GM12878 (cell line): ENCODE measurements around the gene ICA1L. TPM values are rescaled to one million over a fixed set of nuclear protein-coding genes. Genes with fewer than 3 reads are reported as not detected.

ENCODE experiments used
- ATAC-seq: fragments of 200-7000 bp; cut with Tn5 transposase; 3 replicates; pipeline ENCODE4 v1.9.1; 2020; ENCODE audit warnings: mild to moderate bottlenecking, moderate library complexity
- BruUV-seq: library from RNA; stranded (reverse); fragments of 400-500 nt; replicated peaks from 2 replicates; lab custom pipeline; 2021; lab: Mats Ljungman, UMichigan
- CTCF ChIA-PET: fragments of 300-600 bp; sonication (Branson Sonifier 250); formaldehyde crosslinking; extraction: SDS; loops from one replicate; lab custom pipeline; 2021; ENCODE audit warnings: inconsistent platforms; lab: Yijun Ruan, JAX
- POLR2A ChIA-PET: fragments of 350-600 bp; formaldehyde crosslinking; extraction: SDS; loops from one replicate; lab custom pipeline; 2021; ENCODE audit warnings: inconsistent platforms; lab: Charles Lee
- RAD21 ChIA-PET: fragments of 300-600 bp; sonication (Branson Sonifier 250); formaldehyde crosslinking; loops from one replicate; lab custom pipeline; 2023; ENCODE audit warnings: antibody characterized with exemption; ENCODE audit not compliant: unreplicated experiment; lab: Charles Lee
- SMC1A ChIA-PET: fragments of 300-600 bp; sonication (Branson Sonifier 250); formaldehyde crosslinking; loops from one replicate; lab custom pipeline; 2023; ENCODE audit not compliant: unreplicated experiment, uncharacterized antibody; lab: Charles Lee
- DNase-seq: peaks from one replicate; pipeline ENCODE4 v3.0.0-alpha.2; 2011; ENCODE audit warnings: low read depth, low spot score
- FAIRE-seq: peaks from 3 replicates; lab custom pipeline; 2011; peaks lifted over from hg19 to GRCh38; lab: Jason Lieb, UNC
- H2AFZ ChIP-seq: 2 replicates; pipeline ENCODE4 v1.6.0; 2011; ENCODE audit warnings: low read depth, low read length, control low read depth; ENCODE audit not compliant: control insufficient read depth
- H3K27ac ChIP-seq: 2 replicates; pipeline ENCODE4 v1.5.1; 2011; ENCODE audit warnings: control low read depth; ENCODE audit not compliant: control insufficient read depth, insufficient read depth
- H3K27me3 ChIP-seq, 2 experiments: replicated peaks in 1 of 2; 2 replicates each; pipeline versions ENCODE4 v1.6.0 to v1.6.1; 2011; ENCODE audit warnings: low read length in 1 of 2; ENCODE audit not compliant: control insufficient read depth in 2 of 2, insufficient read depth in 2 of 2
- H3K36me3 ChIP-seq, 2 experiments: 2 replicates each; pipeline ENCODE4 v1.5.1; 2011; ENCODE audit warnings: low read length in 1 of 2; ENCODE audit not compliant: control insufficient read depth in 2 of 2, insufficient read depth in 2 of 2
- H3K4me1 ChIP-seq: 2 replicates; pipeline ENCODE4 v1.6.1; 2011; ENCODE audit warnings: mild to moderate bottlenecking, low read length, moderate library complexity, mixed read lengths; ENCODE audit not compliant: control insufficient read depth, insufficient read depth
- H3K4me2 ChIP-seq: 2 replicates; pipeline ENCODE4 v1.6.0; 2011; ENCODE audit warnings: control low read depth; ENCODE audit not compliant: control insufficient read depth, insufficient read depth
- H3K4me3 ChIP-seq: fragments of 200-600 bp; sonication (generic); 2 replicates; pipeline ENCODE4 v1.5.1; 2016
- H3K79me2 ChIP-seq: 2 replicates; pipeline ENCODE4 v1.6.0; 2011; ENCODE audit warnings: low read length; ENCODE audit not compliant: control insufficient read depth, insufficient read depth
- H3K9ac ChIP-seq: 2 replicates; pipeline ENCODE4 v1.8.0; 2011; ENCODE audit warnings: low read length, control low read depth, mixed read lengths; ENCODE audit not compliant: control insufficient read depth, insufficient read depth
- H3K9me3 ChIP-seq: replicated peaks from 3 replicates; pipeline ENCODE4 v1.5.1; 2011; ENCODE audit warnings: mild to moderate bottlenecking, low read length; ENCODE audit not compliant: control insufficient read depth, insufficient read depth
- H4K20me1 ChIP-seq: 2 replicates; pipeline ENCODE4 v1.6.0; 2011; ENCODE audit not compliant: control insufficient read depth, insufficient read depth
- CEBPB ChIP-seq, 2 experiments: fragments of 150-350 bp in 1 of 2; IDR thresholded peaks; 2 replicates each; pipeline ENCODE4 v1.6.1; 2012 to 2014; ENCODE audit warnings: low read depth in 2 of 2, low read length in 2 of 2, borderline replicate concordance in 1 of 2, inconsistent platforms in 1 of 2
- CHD1 ChIP-seq: IDR thresholded peaks from 2 replicates; pipeline ENCODE4 v1.6.1; 2012; ENCODE audit warnings: low read depth, low read length, improper control_type of control experiment
- EP300 ChIP-seq, 2 experiments: fragments of 150-350 bp in 1 of 2; IDR thresholded peaks; 2 replicates each; pipeline ENCODE4 v1.6.1; 2011 to 2012; ENCODE audit warnings: low read depth in 2 of 2, low read length in 2 of 2, borderline replicate concordance in 1 of 2, improper control_type of control experiment in 1 of 2, inconsistent platforms in 1 of 2; ENCODE audit not compliant: control insufficient read depth in 1 of 2
- HCFC1 ChIP-seq: fragments of 150-350 bp; IDR thresholded peaks from 2 replicates; pipeline ENCODE4 v1.6.1; 2014; ENCODE audit warnings: low read length
- MEF2A ChIP-seq: IDR thresholded peaks from 2 replicates; pipeline ENCODE4 v1.6.1; 2011; ENCODE audit warnings: low read depth, mild to moderate bottlenecking, low read length, moderate library complexity; ENCODE audit not compliant: insufficient read depth
- NR2F1 ChIP-seq: fragments of 450-650 bp; conservative IDR thresholded peaks from 2 replicates; pipeline ENCODE4 v1.6.1; 2017; ENCODE audit warnings: mild to moderate bottlenecking
- RAD51 ChIP-seq: fragments of 450-650 bp; IDR thresholded peaks from 2 replicates; pipeline ENCODE4 v1.6.1; 2016; ENCODE audit warnings: moderate library complexity, mild to moderate bottlenecking, inconsistent platforms
- ZBED1 ChIP-seq: IDR thresholded peaks from 2 replicates; pipeline ENCODE4 v1.6.1; 2016; ENCODE audit warnings: borderline replicate concordance
- ZNF207 ChIP-seq: fragments of 450-650 bp; IDR thresholded peaks from 2 replicates; pipeline ENCODE4 v1.6.1; 2014; ENCODE audit warnings: antibody characterized with exemption, mild to moderate bottlenecking, borderline replicate concordance
- WGBS: methylation state at CpG from one replicate; pipeline ENCODE4 v1.1.6; 2016; ENCODE audit warnings: low lambda C conversion rate; ENCODE audit not compliant: insufficient replicate concordance, insufficient coverage; ENCODE audit errors: missing lambda C conversion rate; 5-methylcytosine and 5-hydroxymethylcytosine counted together
- in situ Hi-C: fragments of 300-500 bp; cut with MboI; formaldehyde crosslinking; loops from 9 replicates; pipeline ENCODE4 v1.14.3; 2018; ENCODE audit warnings: mixed read lengths
- intact Hi-C: fragments of 100-400 bp; cut with micrococcal nuclease; formaldehyde crosslinking; loops from one replicate; pipeline ENCODE4 v1.14.2; 2022; ENCODE audit not compliant: unreplicated experiment
- polyA plus RNA-seq, 11 experiments: library from polyadenylated mRNA; depleted of rRNA in 4 of 11; unstranded in 6 of 11; stranded (reverse) in 5 of 11; fragments of >200 nt; fragmentation: Nextera tagmentation in 4 of 11; fragmentation: Illumina TruSeq in 1 of 11; extraction: Ambion mirVana in 4 of 11; extraction: Trizol in 1 of 11; gene quantifications; 1 replicate in 1 of 11; 2 replicates in 10 of 11; pipeline versions ENCODE4 v1.2.1 to v1.2.3, GENCODE V29; 2011 to 2016; ENCODE audit warnings: inconsistent platforms in 2 of 11, missing spikeins in 2 of 11, low read depth in 1 of 11
- total RNA-seq, 4 experiments: library from RNA; depleted of rRNA in 3 of 4; stranded (reverse); fragments of >200 nt in 3 of 4; fragmentation: Illumina TruSeq in 1 of 4; extraction: Trizol in 1 of 4; gene quantifications; 2 replicates each; pipeline versions ENCODE4 v1.2.1 to v1.2.3, GENCODE V29; 2013 to 2021
- TF ChIP-seq, protein P1 (sequence below): fragments of 450-650 bp; IDR thresholded peaks from 2 replicates; pipeline ENCODE4 v1.6.1; 2014; ENCODE audit warnings: mild to moderate bottlenecking

ICA1L gene
- total and polyA plus RNA-seq, 10 of the 15 experiments (the other 5 are each of a cell fraction or from before 2014, with no cell fraction given) = 0.85 to 7.4 (median 3.6) TPM

DNA sequence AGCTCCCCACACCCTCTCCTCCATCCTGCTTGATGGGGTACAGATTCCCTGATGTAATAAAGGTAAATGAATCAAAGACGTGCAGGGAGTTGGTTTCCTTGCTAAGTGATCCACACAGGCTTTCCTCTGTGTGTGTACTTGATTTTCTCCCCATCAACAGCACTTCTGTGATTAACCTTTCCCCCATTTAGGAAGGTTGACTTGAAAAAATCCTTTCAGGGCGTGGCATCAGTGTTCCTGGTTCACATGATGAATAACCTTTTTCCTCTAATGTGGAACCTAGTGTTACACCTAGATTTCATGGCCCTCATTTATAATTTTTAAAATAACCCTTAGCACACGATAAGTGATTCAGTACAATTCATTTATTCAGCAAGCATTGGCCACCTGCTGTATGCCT lies 115.0 kb downstream of the ICA1L start:
- ChIA-PET CTCF (interaction anchor here (0.9 to 2.0 kb wide), 2 partner anchors 12 to 168 kb away, joined by 3 to 5 read pairs; no protein-coding TSS in a partner anchor), RAD21 (no interaction called here), SMC1A (no interaction called here), POLR2A (no interaction called here)
- Histone ChIP-seq H3K4me3 (no peak overlapping the region), H4K20me1 (no peaks in the 10 kb centered on the region), H2AFZ (no peak overlapping the region), H3K4me1 (no peaks in the 10 kb centered on the region), H3K4me2 (no peak overlapping the region), H3K9ac (no peak overlapping the region), H3K9me3 (no peaks in the 10 kb centered on the region), H3K27me3 (no peaks in the 10 kb centered on the region), H3K79me2 (no peaks in the 10 kb centered on the region), H3K36me3 (no peaks in the 10 kb centered on the region; a peak in 2 of 4 replicates), H3K27ac (no peak overlapping the region)
- intact Hi-C loops (no loop called here), in situ Hi-C loops (no loop called here)
- no peak for ATAC-seq
- no peak for DNase-seq
- 79% methylated on average over 3 of the region's 3 CpGs for WGBS
- TF ChIP-seq ZNF207 (no peak), CHD1 (no peak), NR2F1 (no peak), EP300 (IDR thresholded peaks at IDR 0.05; ENCODE audit: borderline replicate concordance in 1 of 2, control insufficient read depth in 1 of 2, low read depth in 2 of 2, low read length in 2 of 2) (no peak), RAD51 (no peak), CEBPB (IDR thresholded peaks at IDR 0.05; ENCODE audit: borderline replicate concordance in 1 of 2, low read depth in 2 of 2, low read length in 2 of 2) (no peak), HCFC1 (no peak), ZBED1 (no peak), MEF2A (no peak)
- TF ChIP-seq, protein P1, sequence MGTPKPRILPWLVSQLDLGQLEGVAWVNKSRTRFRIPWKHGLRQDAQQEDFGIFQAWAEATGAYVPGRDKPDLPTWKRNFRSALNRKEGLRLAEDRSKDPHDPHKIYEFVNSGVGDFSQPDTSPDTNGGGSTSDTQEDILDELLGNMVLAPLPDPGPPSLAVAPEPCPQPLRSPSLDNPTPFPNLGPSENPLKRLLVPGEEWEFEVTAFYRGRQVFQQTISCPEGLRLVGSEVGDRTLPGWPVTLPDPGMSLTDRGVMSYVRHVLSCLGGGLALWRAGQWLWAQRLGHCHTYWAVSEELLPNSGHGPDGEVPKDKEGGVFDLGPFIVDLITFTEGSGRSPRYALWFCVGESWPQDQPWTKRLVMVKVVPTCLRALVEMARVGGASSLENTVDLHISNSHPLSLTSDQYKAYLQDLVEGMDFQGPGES = no peak
- FAIRE-seq = no peak
- no TSS peak for BruUV-seq
